HEK293T (cell line): ENCODE measurements around the gene FOXO3.

Experiments used
- ARNT ChIP-seq: fragments of 450-650 bp; IDR thresholded peaks from 2 replicates; pipeline ENCODE4 v1.6.1; 2017; ENCODE audit warnings: mild to moderate bottlenecking
- ELF4 ChIP-seq: fragments of 450-650 bp; IDR thresholded peaks from 2 replicates; pipeline ENCODE4 v1.6.1; 2017; ENCODE audit warnings: antibody characterized with exemption
- FOXA1 ChIP-seq: fragments of 450-650 bp; IDR thresholded peaks from 2 replicates; pipeline ENCODE4 v1.6.1; 2016; ENCODE audit warnings: mild to moderate bottlenecking
- LEF1 ChIP-seq: fragments of 450-650 bp; IDR thresholded peaks from 2 replicates; pipeline ENCODE4 v1.6.1; 2017; ENCODE audit warnings: mild to moderate bottlenecking, borderline replicate concordance
- SP1 ChIP-seq: fragments of 450-650 bp; IDR thresholded peaks from 2 replicates; pipeline ENCODE4 v1.6.1; 2017

DNA sequence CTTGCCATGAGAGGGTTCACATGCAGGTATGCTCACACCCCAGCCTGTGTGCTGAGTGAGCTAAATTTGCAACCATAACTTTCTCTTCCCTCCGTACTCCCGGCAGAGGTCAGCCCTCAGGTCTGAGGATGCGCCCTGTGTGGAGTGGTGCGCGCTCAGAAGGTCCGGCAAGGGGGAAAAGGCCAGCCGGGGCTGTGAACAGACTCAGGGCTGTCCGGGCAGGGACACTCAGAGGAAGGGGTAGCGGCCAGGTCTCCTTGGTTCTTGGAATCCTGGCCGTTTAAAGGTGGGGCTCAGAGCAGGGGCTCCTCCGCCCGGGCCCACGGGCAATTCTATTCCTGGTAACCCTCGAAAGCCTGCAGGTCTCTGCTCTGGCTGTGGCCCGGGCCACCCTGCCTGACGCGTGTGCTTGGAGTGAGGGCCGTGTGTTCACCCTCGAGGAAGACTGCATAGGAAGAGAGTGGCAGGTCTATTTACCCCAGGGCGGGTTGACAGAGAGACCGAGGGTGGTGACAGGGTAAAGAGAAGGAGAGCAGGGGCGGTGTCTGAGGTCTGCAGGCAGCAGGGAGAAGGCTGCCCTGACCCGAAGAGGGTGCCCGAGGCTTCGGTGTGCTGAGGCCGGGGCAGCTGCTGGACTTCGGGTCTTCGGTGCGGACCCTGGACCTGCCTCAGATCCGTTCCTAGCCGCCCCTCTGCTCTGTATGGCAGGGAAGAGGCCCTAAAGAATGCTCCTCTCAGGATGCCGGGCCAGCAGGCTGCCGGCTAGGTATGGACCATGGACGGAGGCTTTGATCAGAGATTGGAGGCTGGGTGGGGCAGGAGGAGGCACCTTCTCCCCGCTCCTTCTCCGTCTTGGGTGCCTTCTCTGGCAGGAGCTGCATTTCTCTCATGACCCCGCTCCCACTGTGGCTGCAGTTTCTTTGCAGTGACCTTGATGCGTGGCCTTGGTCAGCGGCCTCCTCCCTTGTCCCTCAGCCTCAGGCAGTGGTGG lies 156.4 kb downstream of the FOXO3 start:
- TF ChIP-seq SP1, result no peak
- no peak for TF ChIP-seq ARNT
- no peak for TF ChIP-seq LEF1
- TF ChIP-seq FOXA1, result no peak
- TF ChIP-seq ELF4, result no peak
